Activated B cell treated with CpG ODN at 0.5 μM for 24 hours (primary cell): ENCODE results near the gene MGMT. TPM values are rescaled to one million over a fixed set of nuclear protein-coding genes. Genes with fewer than 3 reads are reported as not detected.

Source experiments
- ATAC-seq: fragments of 200-7000 bp; cut with Tn5 transposase; one replicate; pipeline ENCODE4 v1.10.0; 2021; ENCODE audit warnings: low read depth, mild to moderate bottlenecking, moderate library complexity
- CTCF ChIA-PET: fragments of 350-600 bp; sonication (Branson Sonifier 250); formaldehyde crosslinking; loops from one replicate; lab custom pipeline; 2021; ENCODE audit warnings: antibody characterized with exemption; lab: Charles Lee
- POLR2A ChIA-PET: fragments of 350-600 bp; sonication (Branson Sonifier 250); formaldehyde crosslinking; loops from one replicate; lab custom pipeline; 2021; ENCODE audit warnings: antibody characterized with exemption; lab: Charles Lee
- DNase-seq: peaks from one replicate; pipeline ENCODE4 v3.0.0; 2022
- H3K27ac Mint-ChIP-seq: one replicate; pipeline ENCODE4 v1.8.0; 2020; ENCODE audit warnings: mixed read lengths
- H3K27me3 Mint-ChIP-seq: one replicate; pipeline ENCODE4 v1.8.0; 2021; ENCODE audit warnings: mixed read lengths
- H3K36me3 Mint-ChIP-seq: one replicate; pipeline ENCODE4 v1.8.0; 2021; ENCODE audit warnings: low read depth, mixed read lengths
- H3K4me1 Mint-ChIP-seq: one replicate; pipeline ENCODE4 v1.8.0; 2021; ENCODE audit warnings: mixed read lengths
- H3K4me3 Mint-ChIP-seq: one replicate; pipeline ENCODE4 v1.8.0; 2020; ENCODE audit warnings: mild to moderate bottlenecking, mixed read lengths
- H3K9me3 Mint-ChIP-seq: one replicate; pipeline ENCODE4 v1.8.0; 2020; ENCODE audit warnings: mixed read lengths
- intact Hi-C: fragments of 100-400 bp; cut with micrococcal nuclease; formaldehyde crosslinking; loops from one replicate; pipeline ENCODE4 v1.15.1; 2024
- total RNA-seq: library from RNA; stranded (reverse); gene quantifications from 2 replicates; pipeline ENCODE4 v1.2.3, GENCODE V29; 2022
- TF ChIP-seq, protein P1 (sequence below): fragments of 200-600 bp; IDR thresholded peaks from one replicate; pipeline ENCODE4 v1.8.0; 2022; ENCODE audit warnings: antibody characterized with exemption, mild to moderate bottlenecking

Gene MGMT
- total RNA-seq, 1 donor from 2014 or later, result 25.8 TPM

DNA sequence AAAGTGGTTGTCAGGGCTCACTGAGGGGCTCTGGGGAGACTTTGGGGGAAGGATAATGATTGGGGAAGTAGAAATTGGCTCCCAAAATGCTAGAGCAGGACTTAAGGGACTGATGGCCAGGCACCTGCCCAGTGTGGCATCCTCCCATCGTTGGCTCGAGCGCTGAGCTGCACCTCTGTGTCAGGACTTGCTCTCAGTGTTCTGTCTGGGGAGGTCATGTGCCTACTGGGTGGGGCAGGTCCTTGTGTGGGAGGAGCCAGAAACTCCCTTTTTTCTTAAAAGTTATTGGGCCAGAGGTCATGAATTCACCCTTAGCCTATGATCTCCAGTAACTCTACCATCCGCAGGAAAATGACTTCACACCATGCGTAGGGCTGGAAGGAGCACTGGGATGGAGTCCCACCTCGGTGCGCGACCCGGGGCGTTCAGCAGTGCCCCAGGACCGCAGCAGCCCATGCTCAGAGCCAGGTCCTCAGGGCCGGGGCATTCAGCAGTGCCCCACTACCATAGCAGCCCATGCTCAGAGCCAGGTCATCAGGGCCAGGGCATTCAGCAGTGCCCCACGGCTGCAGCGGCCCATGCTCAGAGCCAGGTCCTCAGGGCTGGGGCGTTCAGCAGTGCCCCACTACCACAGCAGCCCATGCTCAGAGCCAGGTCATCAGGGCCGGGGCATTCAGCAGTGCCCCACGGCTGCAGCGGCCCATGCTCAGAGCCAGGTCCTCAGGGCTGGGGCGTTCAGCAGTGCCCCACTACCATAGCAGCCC is 275.1 kb downstream of the MGMT start:
- POLR2A ChIA-PET, result no interaction called here
- H3K4me1 Mint-ChIP-seq, result peaks cover 10% of the 10 kb centered on the region
- no peak overlapping the region for H3K27ac Mint-ChIP-seq
- DNase-seq (no peak), ATAC-seq (no peak)
- TF ChIP-seq, protein P1, sequence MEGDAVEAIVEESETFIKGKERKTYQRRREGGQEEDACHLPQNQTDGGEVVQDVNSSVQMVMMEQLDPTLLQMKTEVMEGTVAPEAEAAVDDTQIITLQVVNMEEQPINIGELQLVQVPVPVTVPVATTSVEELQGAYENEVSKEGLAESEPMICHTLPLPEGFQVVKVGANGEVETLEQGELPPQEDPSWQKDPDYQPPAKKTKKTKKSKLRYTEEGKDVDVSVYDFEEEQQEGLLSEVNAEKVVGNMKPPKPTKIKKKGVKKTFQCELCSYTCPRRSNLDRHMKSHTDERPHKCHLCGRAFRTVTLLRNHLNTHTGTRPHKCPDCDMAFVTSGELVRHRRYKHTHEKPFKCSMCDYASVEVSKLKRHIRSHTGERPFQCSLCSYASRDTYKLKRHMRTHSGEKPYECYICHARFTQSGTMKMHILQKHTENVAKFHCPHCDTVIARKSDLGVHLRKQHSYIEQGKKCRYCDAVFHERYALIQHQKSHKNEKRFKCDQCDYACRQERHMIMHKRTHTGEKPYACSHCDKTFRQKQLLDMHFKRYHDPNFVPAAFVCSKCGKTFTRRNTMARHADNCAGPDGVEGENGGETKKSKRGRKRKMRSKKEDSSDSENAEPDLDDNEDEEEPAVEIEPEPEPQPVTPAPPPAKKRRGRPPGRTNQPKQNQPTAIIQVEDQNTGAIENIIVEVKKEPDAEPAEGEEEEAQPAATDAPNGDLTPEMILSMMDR, result no peak
- peaks cover 26% of the 10 kb centered on the region for H3K36me3 Mint-ChIP-seq
- intact Hi-C loops, result no loop called here
- H3K4me3 Mint-ChIP-seq, result no peak overlapping the region
- CTCF ChIA-PET, result no interaction called here
- no peaks in the 10 kb centered on the region for H3K27me3 Mint-ChIP-seq
- peaks cover 8% of the 10 kb centered on the region for H3K9me3 Mint-ChIP-seq

DNA sequence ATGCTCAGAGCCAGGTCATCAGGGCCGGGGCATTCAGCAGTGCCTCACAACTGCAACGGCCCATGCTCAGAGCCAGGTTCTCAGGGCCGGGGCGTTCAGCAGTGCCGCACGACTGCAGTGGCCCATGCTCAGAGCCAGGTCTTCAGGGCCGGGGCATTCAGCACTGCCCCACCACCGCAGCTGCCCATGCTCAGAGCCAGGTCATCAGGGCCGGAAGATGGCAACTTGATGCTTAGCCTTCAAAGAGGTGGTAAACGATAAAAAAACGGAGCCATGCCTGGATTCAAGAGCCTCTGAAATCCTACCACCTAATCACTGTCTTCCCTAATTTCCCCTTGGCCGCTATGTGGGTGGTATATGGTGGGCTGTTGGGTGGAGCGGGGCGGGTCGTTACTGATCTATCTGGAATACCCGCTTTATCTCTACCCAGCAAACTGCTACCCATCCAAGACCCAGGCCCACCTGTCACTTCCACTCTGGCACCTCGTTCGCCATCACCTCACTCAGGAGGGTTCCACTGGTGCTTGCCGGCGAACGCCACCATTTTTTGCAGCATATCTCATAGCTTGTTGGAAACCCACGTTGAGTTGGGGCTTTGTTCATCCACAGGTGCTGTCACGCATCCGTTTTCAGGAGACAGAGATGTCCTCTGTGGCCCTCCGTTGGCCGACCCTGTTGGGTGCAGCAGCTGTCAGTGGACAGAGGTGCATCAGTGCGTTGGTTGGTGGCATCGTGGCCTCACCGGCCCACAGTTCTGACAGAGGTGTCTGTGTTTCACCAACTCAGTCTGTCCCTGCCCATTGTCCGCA is 275.9 kb downstream of the MGMT start:
- ChIA-PET POLR2A (no interaction called here), CTCF (no interaction called here)
- Mint-ChIP-seq H3K36me3 (peaks cover 32% of the 10 kb centered on the region), H3K27me3 (no peaks in the 10 kb centered on the region), H3K9me3 (peaks cover 14% of the 10 kb centered on the region), H3K4me1 (peaks cover 10% of the 10 kb centered on the region), H3K4me3 (no peak overlapping the region), H3K27ac (no peak overlapping the region)
- no peak for ATAC-seq
- DNase-seq, result no peak
- TF ChIP-seq, protein P1, result no peak
- intact Hi-C loops, result no loop called here

DNA sequence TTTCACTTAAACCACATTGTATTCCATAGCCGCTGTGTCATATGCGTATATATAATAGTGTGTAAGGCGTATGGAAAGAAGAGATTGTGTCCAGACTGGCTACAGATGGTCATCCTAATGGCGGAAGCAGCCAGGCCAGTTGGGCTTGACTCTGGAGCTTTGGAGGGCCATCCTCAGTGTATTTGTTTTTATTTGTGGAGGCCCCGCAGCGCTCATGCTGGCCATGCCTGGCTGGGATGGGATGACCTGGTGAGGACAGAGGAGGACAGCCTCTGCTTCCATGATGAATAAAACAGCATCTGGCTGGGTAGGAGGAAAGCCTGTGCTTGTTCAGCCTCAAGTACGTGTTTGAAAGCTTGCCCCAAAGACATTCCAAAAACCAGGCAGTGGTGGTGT is 276.7 kb downstream of the MGMT start:
- peaks cover 21% of the 10 kb centered on the region for H3K9me3 Mint-ChIP-seq
- ChIA-PET CTCF (no interaction called here), POLR2A (no interaction called here)
- H3K27me3 Mint-ChIP-seq, result no peaks in the 10 kb centered on the region
- ATAC-seq (no peak), DNase-seq (no peak)
- H3K27ac Mint-ChIP-seq, result no peak overlapping the region
- H3K4me3 Mint-ChIP-seq, result no peak overlapping the region
- peaks cover 8% of the 10 kb centered on the region for H3K4me1 Mint-ChIP-seq
- peaks cover 35% of the 10 kb centered on the region for H3K36me3 Mint-ChIP-seq
- intact Hi-C loops, result no loop called here
- TF ChIP-seq, protein P1, result no peak

DNA sequence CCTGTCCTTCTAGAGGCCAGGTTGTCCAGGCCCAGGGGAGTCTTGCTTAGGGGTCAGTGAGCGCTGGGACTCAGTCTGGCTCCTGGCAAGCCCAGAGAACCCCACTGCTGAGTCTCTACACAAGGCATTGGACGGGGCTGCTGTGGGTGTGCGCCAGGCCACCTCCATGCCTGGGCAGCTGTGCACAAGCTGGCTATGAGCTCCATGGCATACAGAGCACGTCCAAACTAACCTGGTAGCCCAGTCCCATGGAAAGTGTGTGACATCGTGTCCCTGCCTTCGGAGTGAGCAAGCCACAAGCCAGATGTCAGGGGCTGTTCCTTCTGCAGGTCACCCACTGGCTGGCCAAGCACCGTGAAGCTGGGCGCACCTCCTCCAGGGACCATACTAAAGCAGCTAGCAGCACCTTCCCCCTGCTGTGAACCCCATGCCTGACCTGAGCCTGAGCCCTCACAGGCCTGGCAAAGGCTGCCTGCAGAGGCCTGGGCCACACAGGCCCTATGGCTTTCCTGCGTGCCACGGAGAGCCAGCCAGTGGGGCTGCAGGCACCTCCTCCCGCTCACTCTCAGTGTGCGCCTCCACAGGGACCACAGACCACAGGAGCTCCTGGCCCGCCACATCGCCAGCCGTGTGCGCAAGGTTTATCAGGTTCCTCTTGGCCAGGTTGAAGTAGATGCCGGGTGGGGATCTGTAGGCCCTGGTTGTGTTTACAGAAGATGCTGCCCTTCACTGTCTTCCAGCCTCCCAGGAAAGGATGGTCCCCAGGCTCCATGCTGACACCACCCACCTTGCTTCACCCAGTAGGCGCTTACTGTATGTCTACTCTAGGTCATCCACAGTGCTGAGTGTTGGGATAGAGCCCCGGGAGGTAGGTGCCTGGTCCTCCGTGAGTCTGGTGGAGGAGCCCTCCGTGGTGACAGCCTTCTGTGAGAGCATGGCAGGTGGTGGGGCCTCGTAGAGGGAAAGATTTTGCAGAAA is 277.4 kb downstream of the MGMT start:
- ChIA-PET CTCF (no interaction called here), POLR2A (no interaction called here)
- ATAC-seq, result no peak
- Mint-ChIP-seq H3K36me3 (peaks cover 38% of the 10 kb centered on the region), H3K4me3 (no peak overlapping the region), H3K27me3 (no peaks in the 10 kb centered on the region), H3K9me3 (peaks cover 27% of the 10 kb centered on the region), H3K4me1 (peaks cover 1% of the 10 kb centered on the region), H3K27ac (no peak overlapping the region)
- TF ChIP-seq, protein P1, result no peak
- no peak for DNase-seq
- intact Hi-C loops, result no loop called here
